NCI-H2107 treated with DMSO at 0.1 percent for 48 hours (cell line): ENCODE results near the gene COL15A1.

Experiments
- DNase-seq: peaks from one replicate; lab custom pipeline; 2025; ENCODE audit not compliant: unreplicated experiment; lab: John Stamatoyannopoulos, UW

The COL15A1 gene

DNA sequence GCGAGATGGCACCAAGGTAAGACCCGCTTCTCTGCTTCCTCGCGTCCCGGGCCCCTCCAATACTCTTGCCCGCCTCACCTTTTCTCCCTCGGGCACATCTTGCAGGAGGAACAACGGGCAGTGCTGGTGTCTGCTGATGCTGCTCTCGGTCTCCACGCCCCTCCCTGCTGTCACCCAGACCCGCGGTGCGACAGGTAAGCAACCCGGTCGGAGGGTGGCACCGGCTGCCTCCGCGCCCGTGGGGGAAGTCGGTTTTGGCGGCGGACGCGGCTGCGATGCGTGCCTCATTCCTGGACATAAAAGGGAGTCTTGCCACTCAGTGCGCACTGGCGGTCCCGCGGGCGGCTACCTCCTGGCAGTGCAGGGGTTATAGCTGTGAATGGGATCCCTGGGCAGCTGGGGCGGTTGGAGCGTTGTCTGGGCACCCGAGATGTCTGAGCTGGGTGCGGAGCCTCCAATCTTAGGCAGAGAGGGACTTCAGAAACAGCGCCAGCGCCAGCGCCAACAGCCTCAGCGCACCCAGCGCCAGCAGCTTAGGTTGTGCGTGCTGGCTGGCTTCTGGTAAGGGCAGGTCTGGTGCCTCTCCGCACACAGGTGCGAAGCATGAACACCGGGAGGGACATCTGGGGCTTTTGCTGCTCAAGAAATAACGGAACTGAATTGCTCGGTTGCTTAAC is 488 bp downstream of the COL15A1 start:
- DNase-seq = no peak

DNA sequence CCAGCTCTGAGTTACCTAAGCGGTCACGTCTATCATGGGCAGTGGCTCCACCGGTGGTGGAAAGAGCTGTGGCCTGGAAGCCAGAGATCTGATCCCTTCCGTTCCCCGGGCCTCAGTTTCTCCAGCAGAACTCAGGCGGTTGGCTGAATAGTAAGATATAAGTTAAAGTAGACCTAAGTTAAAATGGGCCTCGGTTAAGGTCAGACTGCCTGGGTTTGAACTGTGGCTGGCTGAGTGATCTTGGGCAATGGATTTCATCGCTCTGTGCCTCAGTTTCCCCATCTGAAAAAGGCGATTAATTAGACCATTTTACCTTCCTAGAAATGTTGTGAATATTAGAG is 997 bp downstream of the COL15A1 start:
- no peak for DNase-seq

DNA sequence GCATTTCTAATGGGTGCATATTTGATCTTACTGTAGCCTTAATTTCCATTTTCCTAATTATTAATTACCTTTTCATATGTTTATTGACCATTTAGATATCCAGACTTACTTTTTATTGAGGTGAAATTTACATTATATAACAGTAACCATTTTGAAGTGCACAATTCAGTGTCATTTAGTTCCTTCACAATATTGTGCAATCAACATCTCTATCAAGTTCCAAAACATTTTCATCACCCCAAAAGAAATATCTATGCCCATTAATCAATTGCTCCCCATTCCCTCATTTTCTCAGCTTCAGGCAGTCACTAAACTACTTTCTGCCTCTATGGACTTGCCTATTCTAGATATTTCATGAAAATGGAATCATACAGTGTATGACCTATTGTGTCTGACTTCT is 5.9 kb downstream of the COL15A1 start:
- DNase-seq = no peak

DNA sequence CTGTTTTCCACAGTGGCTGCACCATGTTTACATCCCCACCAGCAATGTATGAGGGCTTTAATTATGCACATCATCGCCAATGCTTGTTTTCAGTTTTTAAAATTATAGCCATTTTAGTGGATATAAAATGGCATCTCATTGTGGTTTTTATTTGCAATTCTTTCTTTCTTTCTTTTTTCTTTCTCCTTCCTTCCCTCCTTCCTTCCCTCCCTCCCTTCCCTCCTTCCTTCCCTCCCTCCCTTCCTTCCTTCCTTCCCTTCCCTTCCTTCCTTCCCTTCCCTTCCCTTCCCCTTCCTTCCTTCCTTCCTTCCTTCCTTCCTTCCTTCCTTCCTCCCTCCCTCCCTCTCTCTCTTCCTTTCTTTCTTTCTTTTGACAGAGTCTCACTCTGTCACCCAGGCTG is 6.6 kb downstream of the COL15A1 start:
- DNase-seq = no peak

DNA sequence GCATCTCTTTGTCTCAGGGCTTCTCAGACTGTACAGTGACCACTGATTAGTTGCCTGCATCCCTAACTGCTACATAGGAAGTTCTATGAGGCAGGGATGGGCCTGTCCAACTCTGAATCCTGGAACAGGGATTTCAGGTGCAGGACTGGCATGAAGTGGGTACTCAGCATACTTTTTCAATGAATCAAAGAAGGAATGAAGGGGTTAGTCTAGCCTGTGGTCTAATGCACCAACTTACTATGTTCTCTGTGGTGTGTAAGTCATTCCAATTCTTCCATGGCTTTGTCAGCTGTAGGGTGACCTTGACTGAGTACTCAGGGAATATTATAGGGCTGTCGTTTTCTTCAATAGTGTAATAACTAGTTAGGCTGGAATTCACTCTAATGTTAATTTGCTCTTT is 8.3 kb downstream of the COL15A1 start:
- DNase-seq = no peak

DNA sequence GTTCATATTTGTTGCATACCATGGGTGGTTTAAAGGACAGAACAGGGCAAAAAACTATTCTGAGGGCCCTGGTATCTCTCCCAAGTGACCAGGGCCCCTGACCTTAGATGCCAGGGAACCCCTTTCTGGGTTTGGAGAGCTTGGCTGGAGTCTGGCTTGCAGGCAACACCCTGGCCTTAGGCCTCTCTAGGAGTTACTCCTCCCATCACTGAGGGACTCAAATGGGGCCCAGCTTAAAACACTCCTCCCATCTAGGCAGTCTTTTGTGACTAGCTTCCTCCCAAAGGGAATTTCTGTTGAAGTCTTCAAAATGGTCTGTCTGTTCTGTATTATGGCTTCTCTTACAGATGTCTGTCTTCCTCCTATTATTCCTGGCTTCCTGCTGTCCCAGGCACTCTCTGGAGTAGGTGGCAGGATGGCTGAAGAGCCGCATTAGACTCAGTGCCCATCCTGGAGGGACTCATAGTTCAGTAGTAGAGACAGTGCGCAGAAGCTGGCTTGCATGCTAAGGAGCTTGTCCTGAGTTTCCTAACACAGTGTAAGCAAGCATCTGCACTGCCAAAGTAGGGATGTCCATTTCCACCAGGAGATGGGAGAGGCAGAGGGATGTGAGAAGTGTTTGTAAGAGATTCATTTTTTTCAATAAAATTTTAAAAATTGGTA is 10.0 kb downstream of the COL15A1 start:
- DNase-seq = no peak

DNA sequence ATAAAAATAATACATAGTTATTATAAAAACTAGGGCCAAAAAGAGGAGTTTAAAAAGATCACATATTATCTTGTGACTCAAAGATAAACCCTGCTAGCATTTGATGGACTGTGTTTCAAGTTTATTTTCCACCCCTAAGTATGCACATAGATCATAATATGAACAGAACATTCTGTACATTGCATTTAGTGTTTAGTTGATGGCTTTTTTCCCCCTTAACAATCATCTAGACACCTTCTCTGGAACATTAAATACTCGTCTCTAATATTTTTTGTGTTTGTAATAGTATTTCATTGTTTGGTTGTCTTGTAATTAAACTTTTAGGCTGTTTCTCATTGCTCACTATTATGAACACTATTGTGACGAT is 10.5 kb downstream of the COL15A1 start:
- DNase-seq = no peak

DNA sequence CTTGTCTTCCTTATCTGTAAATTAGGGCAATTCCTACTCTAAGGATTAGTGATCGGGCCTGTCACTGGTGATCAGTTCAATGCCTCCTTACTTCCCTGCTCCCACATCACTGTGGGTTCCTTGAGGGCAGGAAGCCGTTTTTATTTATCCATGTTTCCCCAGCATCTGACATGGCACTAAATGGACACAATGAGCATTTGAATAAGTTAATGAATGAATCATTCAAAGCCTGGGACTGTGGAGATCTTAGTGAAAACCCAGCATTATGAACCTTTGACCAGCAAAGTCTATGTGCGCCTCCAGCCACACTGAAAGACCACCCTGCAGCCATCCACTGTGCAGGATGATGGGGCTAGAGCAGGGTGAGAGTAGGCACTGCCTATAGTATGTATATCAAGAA is 11.6 kb downstream of the COL15A1 start:
- DNase-seq = no peak

DNA sequence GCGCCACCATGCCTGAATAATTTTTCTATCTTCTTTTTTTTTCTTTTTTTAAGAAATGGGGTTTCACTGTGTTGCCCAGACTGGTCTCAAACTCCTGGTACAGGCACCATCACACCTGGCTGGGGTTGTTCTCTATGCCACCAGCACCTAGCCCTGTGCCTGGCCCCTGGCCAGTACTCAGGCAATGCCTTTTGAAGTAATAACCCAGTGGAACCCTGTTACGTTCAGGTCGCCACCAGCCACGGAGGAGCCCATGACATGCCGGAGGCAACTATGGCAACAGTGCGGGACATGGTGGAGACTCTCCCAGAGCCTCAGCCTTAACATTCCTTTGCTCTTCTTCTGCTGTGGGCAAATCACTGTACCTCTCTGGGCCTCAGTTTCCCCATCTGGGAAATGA is 14.1 kb downstream of the COL15A1 start:
- no peak for DNase-seq

DNA sequence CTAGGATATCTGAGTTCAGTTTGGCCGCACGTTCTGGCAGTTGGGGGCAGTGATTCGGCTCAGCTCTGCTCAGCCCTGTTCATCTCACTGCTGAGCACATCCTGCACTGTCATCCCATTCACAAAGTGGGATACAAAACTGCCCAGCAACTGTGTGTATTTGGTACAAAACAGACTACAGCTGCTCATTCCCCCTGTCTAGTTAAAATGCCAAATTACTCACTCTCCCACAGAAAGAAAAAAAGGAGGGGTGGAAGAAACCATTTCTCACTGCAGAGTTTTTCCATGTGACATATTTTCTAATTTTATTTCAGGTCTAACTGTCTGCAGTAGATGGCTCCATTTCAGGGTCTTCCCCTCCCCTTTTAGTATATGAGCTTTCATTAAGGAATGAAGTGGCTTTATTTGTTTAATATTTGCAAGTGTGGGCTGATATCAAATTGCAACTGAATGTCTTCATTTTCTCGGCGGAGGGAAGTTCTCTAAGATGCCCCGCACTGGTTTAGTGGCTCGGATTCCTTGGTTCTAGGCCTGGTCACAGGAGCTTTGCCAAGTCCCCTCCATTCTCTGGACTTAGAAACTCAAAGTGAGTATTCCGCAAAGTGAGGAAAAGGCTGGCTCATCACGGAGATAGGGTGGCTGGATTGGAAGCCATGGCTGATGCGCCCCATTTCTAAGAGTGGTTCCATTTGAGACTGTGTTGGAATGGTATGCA is 14.7 kb downstream of the COL15A1 start:
- no peak for DNase-seq

DNA sequence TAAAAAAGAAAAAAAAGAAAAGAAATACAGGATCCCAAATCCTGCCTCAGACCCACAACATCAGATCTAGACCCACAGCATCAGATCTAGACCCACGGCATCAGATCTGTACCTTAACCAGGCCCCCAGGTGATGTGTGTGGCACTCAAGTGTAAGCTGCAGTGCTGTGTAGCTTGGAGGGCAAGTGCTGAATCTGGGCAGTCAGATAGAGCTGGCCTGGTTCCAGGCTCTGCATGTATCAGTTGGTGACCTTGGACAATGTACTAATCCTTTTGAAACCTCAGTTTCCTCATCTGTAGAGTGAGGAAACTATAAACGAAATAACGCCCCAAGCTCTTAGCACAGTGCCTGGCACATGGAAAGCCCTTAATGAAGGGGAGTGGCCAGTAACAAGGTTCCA is 16.7 kb downstream of the COL15A1 start:
- DNase-seq = no peak

DNA sequence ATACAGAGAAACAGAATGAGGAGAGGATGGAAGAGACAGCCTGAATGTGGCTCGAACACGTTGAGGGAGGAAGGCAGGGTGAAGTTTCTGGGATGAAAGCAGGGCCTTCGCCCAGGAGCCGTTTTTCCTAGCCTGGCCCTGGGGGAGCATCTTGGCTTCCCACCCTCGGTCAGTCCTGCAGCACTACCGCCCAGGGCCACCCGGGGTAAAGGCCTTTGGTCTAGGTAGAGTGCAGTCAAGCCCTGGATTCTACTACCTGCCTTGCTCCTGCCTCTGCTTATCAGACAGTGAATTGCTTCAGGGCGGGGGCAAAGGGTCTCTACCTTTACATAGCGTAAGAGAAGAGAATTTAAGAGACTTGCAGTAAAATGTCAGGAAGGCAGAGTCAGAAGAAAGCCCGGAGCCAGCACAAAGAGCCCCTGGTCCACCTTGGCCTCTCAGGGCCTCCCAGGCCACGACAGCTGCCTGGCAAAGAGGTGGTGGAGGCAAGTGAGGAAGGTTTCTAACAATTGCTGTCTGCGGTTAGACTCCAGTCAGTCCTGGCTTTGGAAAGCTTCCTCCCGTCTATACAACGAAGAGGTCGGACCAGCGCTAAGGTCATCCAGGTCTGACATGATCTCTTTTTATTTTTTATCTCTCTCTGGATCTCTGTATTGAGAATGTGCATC is 17.9 kb downstream of the COL15A1 start:
- no peak for DNase-seq

DNA sequence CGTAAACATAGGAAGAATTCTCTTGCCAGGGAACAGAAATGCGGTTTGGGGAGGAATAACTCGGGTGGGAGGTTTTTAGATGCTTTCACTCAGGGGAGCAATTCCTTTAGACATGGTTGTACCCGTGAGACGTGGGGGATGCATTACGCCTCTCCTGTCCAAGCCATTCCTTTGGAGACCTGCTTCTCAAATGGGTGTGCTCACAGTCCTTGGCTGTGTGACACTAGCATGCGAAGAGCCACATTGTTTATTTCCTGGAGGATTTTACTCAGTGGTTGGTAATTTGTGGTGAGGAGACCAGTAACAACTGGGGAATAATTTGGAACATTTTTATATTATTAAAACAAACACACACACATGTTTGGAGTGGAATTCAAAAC is 18.5 kb downstream of the COL15A1 start:
- no peak for DNase-seq

DNA sequence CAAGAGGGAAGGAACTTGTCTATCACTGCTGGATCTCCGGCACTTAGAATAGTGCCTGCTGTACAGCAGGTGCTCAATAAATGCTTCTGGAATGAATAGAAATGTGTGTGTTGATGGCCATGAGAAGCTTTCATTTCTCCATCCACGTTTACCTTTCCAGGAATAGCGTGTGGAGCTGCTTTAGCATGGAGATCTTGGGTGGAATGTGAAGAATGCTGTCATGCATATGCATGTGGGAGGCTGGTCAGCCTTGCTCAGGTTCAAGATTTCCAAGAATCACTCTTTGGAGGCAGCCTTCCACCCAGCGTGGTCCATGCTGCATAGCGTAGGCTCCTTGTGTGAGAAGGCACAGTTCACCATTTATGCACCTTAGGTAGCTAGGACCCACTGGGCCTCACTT is 19.2 kb downstream of the COL15A1 start:
- no peak for DNase-seq

DNA sequence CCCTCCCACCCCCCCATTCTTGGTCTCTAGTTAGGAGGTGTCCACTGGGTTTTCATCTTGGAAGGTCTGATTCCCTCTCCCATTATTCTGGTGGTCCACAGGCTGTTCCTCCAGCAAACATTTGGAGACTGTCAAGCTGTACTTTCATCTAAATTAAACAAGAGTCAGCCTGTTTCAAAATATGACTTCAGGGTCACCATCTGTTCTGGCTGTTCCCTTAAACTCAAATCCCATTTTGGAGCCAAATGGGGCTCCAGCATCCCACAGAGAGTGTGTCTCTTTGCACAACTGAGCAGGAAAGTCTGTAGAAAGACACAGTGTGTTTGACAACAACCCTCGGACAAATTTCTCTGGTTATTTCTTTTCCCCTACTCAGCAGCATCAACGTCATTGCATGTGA is 20.5 kb downstream of the COL15A1 start:
- DNase-seq = no peak

DNA sequence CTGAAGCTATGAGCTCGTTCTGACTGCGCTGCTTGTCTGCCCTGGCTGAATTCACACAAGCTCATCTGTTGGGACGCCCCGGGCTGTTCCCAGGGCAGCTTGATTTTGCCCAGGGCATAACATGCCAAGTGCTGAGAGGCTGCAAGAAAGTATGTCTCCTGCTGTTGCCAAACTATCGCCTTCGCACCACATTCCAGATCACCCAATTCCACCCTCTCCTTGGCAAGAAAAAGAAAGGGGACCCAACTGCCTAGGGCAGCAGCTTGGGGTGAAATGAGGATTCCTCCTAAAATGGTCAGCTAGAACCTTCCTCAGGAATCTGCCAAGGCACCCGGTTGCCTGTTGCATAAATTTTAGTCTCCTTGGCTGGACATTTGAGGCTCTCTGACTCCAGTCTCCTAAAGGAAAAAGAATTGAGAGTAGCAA is 21.2 kb downstream of the COL15A1 start:
- no peak for DNase-seq

DNA sequence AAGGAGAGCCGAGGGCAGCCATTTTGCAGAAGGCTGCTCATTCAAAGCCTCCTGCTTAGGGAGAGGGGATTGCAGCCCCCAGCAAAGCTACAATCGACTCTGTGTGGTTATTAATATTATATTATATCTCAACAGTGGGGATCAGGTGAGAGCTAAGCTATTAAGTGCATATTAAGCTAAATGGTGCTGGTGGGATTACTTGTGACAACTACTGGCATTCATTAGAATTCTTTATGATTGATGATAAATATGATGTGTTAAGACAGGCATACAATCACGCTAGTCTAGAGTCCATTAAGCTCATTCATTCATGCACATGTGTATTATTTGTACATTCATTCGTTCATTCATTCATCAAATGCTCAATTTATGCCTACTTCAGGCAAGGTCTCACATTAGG is 23.0 kb downstream of the COL15A1 start:
- DNase-seq = no peak

DNA sequence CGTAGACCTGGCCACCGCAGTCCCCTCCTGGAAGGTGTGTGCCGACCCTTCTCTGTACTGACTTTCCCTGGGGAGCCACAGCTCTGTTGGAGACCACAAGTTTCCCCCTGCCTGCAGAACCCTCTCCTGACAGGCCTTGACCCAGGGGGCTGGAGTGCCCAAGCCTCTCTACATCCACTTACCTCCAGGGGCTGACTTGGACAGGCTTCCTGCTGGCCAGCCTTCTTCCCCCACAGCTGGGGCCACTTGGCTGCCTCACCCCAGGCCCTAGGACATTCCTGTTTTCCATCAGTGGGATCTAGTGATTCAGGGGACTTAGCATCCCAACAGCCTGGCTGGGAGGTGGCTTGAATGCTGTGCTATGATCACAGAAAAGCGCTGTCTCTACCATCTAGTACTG is 23.6 kb downstream of the COL15A1 start:
- no peak for DNase-seq

DNA sequence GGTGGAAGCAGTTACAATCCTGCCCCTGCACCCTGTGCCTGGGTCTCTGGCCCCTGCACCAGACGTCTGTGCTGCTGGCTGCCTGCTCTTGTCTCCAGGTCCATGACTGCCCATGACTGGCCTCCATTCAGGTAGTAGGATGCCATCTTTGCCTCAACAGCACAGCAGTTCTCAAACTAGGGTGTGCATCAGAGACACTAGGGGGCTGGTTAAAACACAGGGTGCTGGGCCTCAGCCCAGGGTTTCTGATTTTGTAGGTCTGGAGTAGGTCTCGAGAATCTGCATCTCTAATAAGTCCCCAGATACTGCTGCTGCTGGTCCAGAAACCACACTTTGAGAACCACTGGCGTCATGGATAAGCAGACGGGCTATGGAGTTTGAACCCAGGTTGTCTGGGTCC is 24.0 kb downstream of the COL15A1 start:
- no peak for DNase-seq

DNA sequence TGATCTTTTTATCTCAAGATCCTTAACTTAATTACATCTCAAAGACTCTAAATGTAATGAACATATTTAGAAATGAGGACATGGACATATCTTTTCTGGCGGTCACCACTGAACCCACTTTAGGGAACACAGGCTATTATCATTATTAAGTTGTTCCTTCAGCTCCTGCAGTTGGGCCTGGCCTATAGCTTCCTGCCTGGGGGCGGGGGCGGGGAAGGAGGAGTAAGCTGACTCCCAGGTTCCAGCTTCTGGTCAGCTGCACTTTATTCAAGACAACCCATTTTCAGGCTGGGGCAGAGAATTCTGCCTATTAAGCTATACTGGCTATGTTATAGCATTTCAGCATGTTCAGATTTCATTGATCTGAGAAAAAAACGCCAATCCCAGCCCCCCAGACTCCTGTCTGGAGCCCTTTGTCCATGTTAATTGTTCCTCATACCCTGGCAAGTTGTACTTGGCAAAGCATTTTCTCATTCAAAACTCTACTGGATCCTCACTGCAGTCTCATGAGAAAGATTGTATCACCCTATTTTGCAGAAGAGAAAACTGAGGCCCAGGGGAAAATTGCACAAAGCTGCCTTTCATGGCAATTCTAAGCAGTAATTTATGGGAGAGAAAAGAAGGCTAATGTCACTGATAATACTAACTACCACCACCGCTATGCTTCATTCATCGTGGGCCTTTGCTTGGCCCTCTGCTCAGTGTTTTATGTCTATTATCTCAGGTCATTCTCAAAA is 25.1 kb downstream of the COL15A1 start:
- DNase-seq = no peak

DNA sequence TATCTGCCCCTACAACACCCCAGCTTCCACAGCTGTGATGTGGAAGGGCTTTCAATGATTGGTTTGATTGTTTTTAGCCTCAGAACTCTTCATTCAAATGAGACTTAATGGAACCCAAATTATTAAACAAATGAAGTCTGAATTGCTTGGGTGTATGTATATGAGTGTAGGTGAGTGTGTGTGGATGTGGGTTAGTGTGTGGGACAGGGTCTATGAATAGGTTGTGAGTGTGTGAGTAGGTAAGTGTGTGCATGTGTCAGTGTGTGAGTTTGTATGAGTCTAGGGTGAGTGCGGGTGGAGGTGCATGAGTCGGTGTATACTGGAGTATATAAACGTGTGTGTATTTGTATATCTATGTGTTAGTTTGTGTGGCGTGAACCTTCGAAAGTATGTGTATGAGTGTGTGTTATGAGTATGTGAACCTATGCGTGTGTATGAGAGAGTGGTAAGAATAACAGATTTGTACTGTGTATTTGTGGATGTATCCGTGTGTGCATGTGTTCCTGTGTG is 26.9 kb downstream of the COL15A1 start:
- DNase-seq = no peak
